PC-9 (cell line): ENCODE measurements around the gene ZNF222. TPM values are rescaled to one million over a fixed set of nuclear protein-coding genes. Genes with fewer than 3 reads are reported as not detected.
A peak's percentile ranks its signal among the peaks of the same experiment; 100 is the strongest.

Experiments
- BruUV-seq: library from RNA; stranded (reverse); fragments of 400-500 nt; replicated peaks from 2 replicates; lab custom pipeline; 2021; lab: Mats Ljungman, UMichigan
- CTCF ChIA-PET: fragments of 300-600 bp; sonication (Branson Sonifier 250); formaldehyde crosslinking; loops from one replicate; lab custom pipeline; 2022; ENCODE audit warnings: antibody characterized with exemption; lab: Charles Lee
- POLR2A ChIA-PET: fragments of 300-600 bp; sonication (Branson Sonifier 250); formaldehyde crosslinking; loops from one replicate; lab custom pipeline; 2022; ENCODE audit warnings: antibody characterized with exemption; ENCODE audit not compliant: unreplicated experiment; lab: Charles Lee
- DNase-seq, 2 experiments: peaks; one replicate each; pipeline versions ENCODE4 v3.0.0 to v3.0.0-alpha.2; 2015 to 2022; ENCODE audit warnings: mixed read lengths in 1 of 2
- H2AFZ ChIP-seq: fragments of 200-600 bp; sonication (generic); 2 replicates; pipeline ENCODE4 v1.8.1; 2017; ENCODE audit warnings: antibody characterized with exemption
- H3F3A ChIP-seq: fragments of 200-600 bp; sonication (generic); 2 replicates; pipeline ENCODE4 v1.8.1; 2017; ENCODE audit warnings: antibody characterized with exemption, mild to moderate bottlenecking, low read depth; ENCODE audit not compliant: insufficient read depth
- H3K27ac ChIP-seq: fragments of 200-600 bp; sonication (generic); 2 replicates; pipeline ENCODE4 v1.6.1; 2016; ENCODE audit warnings: mixed run types
- H3K27me3 ChIP-seq: fragments of 200-600 bp; sonication (generic); 2 replicates; pipeline ENCODE4 v1.6.1; 2016; ENCODE audit warnings: low read depth, mixed run types; ENCODE audit not compliant: insufficient read depth
- H3K36me3 ChIP-seq: fragments of 200-600 bp; sonication (generic); 2 replicates; pipeline ENCODE4 v1.6.1; 2016; ENCODE audit warnings: low read depth, mixed run types
- H3K4me1 ChIP-seq: fragments of 200-600 bp; sonication (generic); replicated peaks from 2 replicates; pipeline ENCODE4 v1.6.1; 2016; ENCODE audit warnings: mixed run types; ENCODE audit not compliant: insufficient read depth
- H3K4me2 ChIP-seq: fragments of 200-600 bp; sonication (generic); 2 replicates; pipeline ENCODE4 v1.6.1; 2017; ENCODE audit warnings: mixed run types
- H3K4me3 ChIP-seq: fragments of 200-600 bp; sonication (generic); 2 replicates; pipeline ENCODE4 v1.6.1; 2016; ENCODE audit warnings: mixed run types
- H3K79me2 ChIP-seq: fragments of 200-600 bp; sonication (generic); 2 replicates; pipeline ENCODE4 v1.6.1; 2017; ENCODE audit warnings: low read depth, mixed run types
- H3K9me2 ChIP-seq: fragments of 200-600 bp; sonication (generic); 2 replicates; pipeline ENCODE4 v1.8.1; 2017; ENCODE audit warnings: mild to moderate bottlenecking; ENCODE audit not compliant: insufficient read depth
- H3K9me3 ChIP-seq: fragments of 200-600 bp; sonication (generic); 2 replicates; pipeline ENCODE4 v1.8.1; 2016; ENCODE audit warnings: low read depth; ENCODE audit not compliant: insufficient read depth
- H4K20me1 ChIP-seq: fragments of 200-600 bp; sonication (generic); 2 replicates; pipeline ENCODE4 v1.8.1; 2017; ENCODE audit not compliant: insufficient read depth
- EZH2 ChIP-seq: fragments of 200-600 bp; sonication (generic); IDR thresholded peaks from 2 replicates; pipeline ENCODE4 v1.8.0; 2017; ENCODE audit warnings: antibody characterized with exemption, low read depth
- intact Hi-C: fragments of 100-400 bp; cut with micrococcal nuclease; formaldehyde crosslinking; loops from one replicate; pipeline ENCODE4 v1.10.0; 2022; ENCODE audit not compliant: unreplicated experiment
- total RNA-seq: library from RNA; stranded (reverse); gene quantifications from 2 replicates; pipeline ENCODE4 v1.2.3, GENCODE V29; 2021
- TF ChIP-seq, protein P1 (sequence below): fragments of 200-600 bp; sonication (generic); conservative IDR thresholded peaks from 2 replicates; pipeline ENCODE4 v1.6.1; 2017; ENCODE audit warnings: mixed run types, antibody characterized with exemption, mild to moderate bottlenecking, moderate library complexity

The ZNF222 gene
- total RNA-seq, 1 experiment from 2014 or later: 2.1 TPM

DNA sequence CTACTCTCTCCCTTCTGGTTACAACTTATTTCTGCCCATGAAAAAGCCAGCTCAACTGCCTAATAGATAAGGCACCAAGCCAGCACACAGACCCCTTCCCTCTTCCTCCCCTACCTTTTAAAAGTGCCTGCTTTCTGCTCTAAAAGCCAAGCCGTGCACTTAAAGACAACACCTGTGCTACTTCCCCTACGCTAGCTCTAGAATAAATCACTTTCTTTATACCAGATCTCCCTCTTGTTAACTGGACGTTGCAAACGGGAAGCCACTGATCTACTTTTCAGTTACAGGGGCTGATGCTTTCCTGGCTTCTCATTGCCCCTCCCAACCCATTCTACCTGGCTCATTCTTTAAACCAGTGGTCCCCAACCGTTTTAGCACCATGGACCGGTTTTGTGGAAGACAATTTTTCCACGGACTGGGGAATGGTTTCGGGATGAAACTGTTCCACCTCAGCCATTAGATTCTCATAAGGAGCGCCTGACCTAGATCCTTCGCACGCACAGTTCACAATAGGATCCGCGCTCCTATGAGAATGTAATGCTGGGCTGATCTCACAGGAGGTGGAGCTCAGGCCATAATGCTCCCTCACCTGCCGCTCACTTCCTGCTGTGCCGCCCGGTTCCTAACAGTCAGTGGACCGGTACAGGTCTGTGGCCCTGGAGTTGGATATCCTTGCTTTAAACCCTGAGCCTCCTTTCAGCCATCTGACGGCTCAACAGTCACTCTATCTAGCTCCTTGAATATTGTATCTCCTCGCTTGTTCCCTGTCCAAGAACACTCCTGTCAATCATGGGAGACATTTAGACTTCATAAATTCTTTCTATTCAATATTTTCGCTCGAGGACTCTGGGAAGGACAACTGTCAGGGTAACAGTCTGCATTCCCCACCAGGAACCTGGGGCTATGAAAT lies 25.8 kb downstream of the ZNF222 start:
- peak overlapping the region; percentile 93 for H2AFZ ChIP-seq

DNA sequence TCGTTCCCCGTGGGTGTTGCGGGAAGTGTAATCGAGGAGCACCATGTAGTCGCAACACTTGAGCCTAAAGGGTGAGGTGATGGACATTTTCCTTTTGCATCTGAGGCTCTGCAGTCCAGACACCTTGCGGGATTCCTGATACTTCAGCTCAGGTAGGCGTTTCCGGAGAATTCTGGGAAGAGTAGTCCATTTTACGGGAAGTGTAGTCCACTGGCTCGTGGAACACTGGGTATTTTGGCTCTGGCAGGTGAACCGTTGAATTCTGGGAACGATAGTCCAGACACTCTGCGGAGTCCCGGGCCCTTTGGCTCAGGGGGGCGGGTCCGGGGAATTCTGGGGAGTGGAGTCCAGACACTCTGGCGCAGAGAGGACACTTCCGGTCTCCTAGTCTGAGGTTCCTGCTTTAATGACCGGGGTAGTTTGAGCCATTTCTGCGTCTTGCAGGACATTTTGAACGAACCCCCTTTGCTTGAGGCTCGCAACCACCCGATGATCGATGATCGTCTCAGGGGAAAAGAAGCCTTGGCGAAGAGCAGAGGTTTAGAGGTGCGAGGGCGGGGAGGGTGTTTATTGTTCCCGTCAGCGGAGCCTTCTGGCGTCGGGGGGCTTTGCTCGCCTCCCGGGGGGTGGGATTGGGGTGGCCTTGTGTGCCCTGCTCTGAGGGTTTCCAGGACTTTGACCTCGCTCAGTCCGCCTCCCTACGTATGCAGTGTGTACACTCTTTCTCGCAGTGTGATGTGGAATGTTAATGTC lies 26.6 kb downstream of the ZNF222 start, which contains the start of gene ZNF223:
TSS of gene ZNF223 (plus strand) at position 387 of the 753 bp plus-strand sequence. CDS start 3,141 bp downstream, outside the sequence.
- peak within 1 kb of the TSS; percentile 64 for H3K4me3 ChIP-seq
- POLR2A ChIA-PET: interaction anchor here (0.6 to 1.1 kb wide), 4 partner anchors 36 to 383 kb away, joined by 3 to 7 read pairs (median 6); partner anchors contain the start of gene ZNF283

More for the DNA sequence above, 25.8 kb downstream of the ZNF222 start:
- Histone ChIP-seq H3K4me3 (peak overlapping the region; percentile 64), H3F3A (peaks cover 16% of the 10 kb centered on the region; the same call in 1 of the 2 replicates), H3K79me2 (peaks cover 7% of the 10 kb centered on the region; the same call in 1 of the 2 replicates), H3K9me2 (no peaks in the 10 kb centered on the region), H3K36me3 (no peaks in the 10 kb centered on the region), H3K4me2 (peak overlapping the region; percentile 83), H4K20me1 (no peaks in the 10 kb centered on the region), H3K27ac (peak overlapping the region; percentile 42), H3K9me3 (peaks cover 11% of the 10 kb centered on the region; the same call in 1 of the 2 replicates), H3K27me3 (peaks cover 3% of the 10 kb centered on the region; the same call in 1 of the 2 replicates), H3K4me1 (peaks cover 17% of the 10 kb centered on the region)
- intact Hi-C loops: loop anchor here (1.0 to 5.0 kb wide), 6 partner anchors 26 to 114 kb away; partner anchors contain the start of genes ZNF155, ZNF222, ZNF224 and ZNF225
- no peak for TF ChIP-seq EZH2
- TF ChIP-seq, protein P1, sequence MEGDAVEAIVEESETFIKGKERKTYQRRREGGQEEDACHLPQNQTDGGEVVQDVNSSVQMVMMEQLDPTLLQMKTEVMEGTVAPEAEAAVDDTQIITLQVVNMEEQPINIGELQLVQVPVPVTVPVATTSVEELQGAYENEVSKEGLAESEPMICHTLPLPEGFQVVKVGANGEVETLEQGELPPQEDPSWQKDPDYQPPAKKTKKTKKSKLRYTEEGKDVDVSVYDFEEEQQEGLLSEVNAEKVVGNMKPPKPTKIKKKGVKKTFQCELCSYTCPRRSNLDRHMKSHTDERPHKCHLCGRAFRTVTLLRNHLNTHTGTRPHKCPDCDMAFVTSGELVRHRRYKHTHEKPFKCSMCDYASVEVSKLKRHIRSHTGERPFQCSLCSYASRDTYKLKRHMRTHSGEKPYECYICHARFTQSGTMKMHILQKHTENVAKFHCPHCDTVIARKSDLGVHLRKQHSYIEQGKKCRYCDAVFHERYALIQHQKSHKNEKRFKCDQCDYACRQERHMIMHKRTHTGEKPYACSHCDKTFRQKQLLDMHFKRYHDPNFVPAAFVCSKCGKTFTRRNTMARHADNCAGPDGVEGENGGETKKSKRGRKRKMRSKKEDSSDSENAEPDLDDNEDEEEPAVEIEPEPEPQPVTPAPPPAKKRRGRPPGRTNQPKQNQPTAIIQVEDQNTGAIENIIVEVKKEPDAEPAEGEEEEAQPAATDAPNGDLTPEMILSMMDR: no peak
- POLR2A ChIA-PET: interaction anchor here (0.6 to 1.1 kb wide), 6 partner anchors 29 to 383 kb away, joined by 3 to 7 read pairs (median 5); partner anchors contain the start of gene ZNF283
- BruUV-seq: TSS peak; percentile 25
- CTCF ChIA-PET: interaction anchor here (0.6 kb wide), 1 partner anchor 161 kb away, joined by 8 read pairs; the partner anchor contains the start of gene ZNF227
- peak; percentile 51 to 74 for DNase-seq

More for the DNA sequence above, 26.6 kb downstream of the ZNF222 start, which contains the start of gene ZNF223:
- Histone ChIP-seq H3K4me1 (peaks cover 17% of the 10 kb centered on the region), H2AFZ (peak within 1 kb of the TSS; percentile 93), H3K27me3 (no peaks in the 10 kb centered on the region), H3K9me2 (no peaks in the 10 kb centered on the region), H3K27ac (peak within 1 kb of the TSS; percentile 42), H4K20me1 (no peaks in the 10 kb centered on the region), H3F3A (peaks cover 16% of the 10 kb centered on the region; the same call in 1 of the 2 replicates), H3K79me2 (peaks cover 7% of the 10 kb centered on the region; the same call in 1 of the 2 replicates), H3K4me2 (peak within 1 kb of the TSS; percentile 83), H3K9me3 (peaks cover 9% of the 10 kb centered on the region; the same call in 1 of the 2 replicates), H3K36me3 (0 out of 2 replicates have a peak, but pooled peaks cover 2% of the 10 kb centered on the region)
- intact Hi-C loops: loop anchor here (1.0 to 5.0 kb wide), 7 partner anchors 21 to 115 kb away; partner anchors contain the start of genes ZNF155, ZNF222, ZNF224 and ZNF225
- CTCF ChIA-PET: interaction anchor here (0.6 kb wide), 1 partner anchor 211 kb away, joined by 3 read pairs; no protein-coding TSS in a partner anchor
- peak; percentile 94 to 97 for DNase-seq
- TF ChIP-seq EZH2: no peak
- TF ChIP-seq, protein P1: no peak
- BruUV-seq: no TSS peak
